ENCODE measurements around the gene UST.

Gene UST

GRCh38 chr6:148891405-148891783 is 144.6 kb downstream of the UST start:
- in situ Hi-C loops (cut with MboI; ENCODE audit: low pct_unique_long_range_greater_than_20kb, low sequenced_read_pairs, unreplicated experiment), result no loop called here
- no peak for TF ChIP-seq CTCF (IDR thresholded peaks at IDR 0.05; ENCODE audit: extremely low read depth, insufficient read depth, missing control alignments)
- DNase-seq (ENCODE audit: low spot score), result no peak

GRCh38 chr6:148892247-148892646 is 145.4 kb downstream of the UST start:
- in situ Hi-C loops (cut with MboI; ENCODE audit: low pct_unique_long_range_greater_than_20kb, low sequenced_read_pairs, unreplicated experiment), result no loop called here
- DNase-seq (ENCODE audit: low spot score), result no peak
- TF ChIP-seq CTCF (IDR thresholded peaks at IDR 0.05; ENCODE audit: extremely low read depth, insufficient read depth, missing control alignments), result no peak

- DNase-seq (ENCODE audit: low spot score), result no peak
- TF ChIP-seq CTCF (IDR thresholded peaks at IDR 0.05; ENCODE audit: extremely low read depth, insufficient read depth, missing control alignments), result no peak
- in situ Hi-C loops (cut with MboI; ENCODE audit: low pct_unique_long_range_greater_than_20kb, low sequenced_read_pairs, unreplicated experiment), result no loop called here
Observed at GRCh38 chr6:148893073-148893472, 146.2 kb downstream of the UST start.

GRCh38 chr6:148893481-148893880 is 146.7 kb downstream of the UST start:
- no peak for TF ChIP-seq CTCF (IDR thresholded peaks at IDR 0.05; ENCODE audit: extremely low read depth, insufficient read depth, missing control alignments)
- no peak for DNase-seq (ENCODE audit: low spot score)
- in situ Hi-C loops (cut with MboI; ENCODE audit: low pct_unique_long_range_greater_than_20kb, low sequenced_read_pairs, unreplicated experiment), result no loop called here

- no peak for DNase-seq (ENCODE audit: low spot score)
- TF ChIP-seq CTCF (IDR thresholded peaks at IDR 0.05; ENCODE audit: extremely low read depth, insufficient read depth, missing control alignments), result no peak
- in situ Hi-C loops (cut with MboI; ENCODE audit: low pct_unique_long_range_greater_than_20kb, low sequenced_read_pairs, unreplicated experiment), result no loop called here
Observed at GRCh38 chr6:148898376-148899014, 151.7 kb downstream of the UST start.

GRCh38 chr6:148904896-148905870 is 158.4 kb downstream of the UST start:
- in situ Hi-C loops (cut with MboI; ENCODE audit: low pct_unique_long_range_greater_than_20kb, low sequenced_read_pairs, unreplicated experiment), result no loop called here
- no peak for TF ChIP-seq CTCF (IDR thresholded peaks at IDR 0.05; ENCODE audit: extremely low read depth, insufficient read depth, missing control alignments)
- no peak for DNase-seq (ENCODE audit: low spot score)
